Ammon's horn (tissue), 1 donor: ENCODE data around the gene DNMT3A.

Experiments used
- DNase-seq: peaks from one replicate; pipeline ENCODE4 v3.0.0-alpha.2; 2016; ENCODE audit warnings: low spot score

DNMT3A gene

DNA sequence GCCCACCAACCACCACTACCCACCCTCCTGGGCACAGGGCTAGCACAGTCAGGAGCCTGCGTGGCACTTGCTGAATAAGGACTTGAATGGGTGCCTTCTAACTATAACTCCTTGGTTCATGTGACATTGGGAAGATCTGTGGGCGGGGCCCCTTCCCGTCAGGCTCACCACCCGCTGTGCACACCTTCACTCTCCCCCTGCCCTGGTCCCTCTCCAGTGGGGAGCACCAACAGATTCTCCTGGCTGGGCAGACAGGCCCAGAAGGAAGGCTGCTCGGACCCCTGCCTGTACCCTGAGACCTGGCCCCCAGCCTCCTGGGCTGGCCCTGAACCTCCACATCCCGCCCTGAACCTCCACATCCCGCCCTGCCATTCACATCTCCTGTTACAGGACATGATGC, 139.9 kb downstream of the DNMT3A start:
- no peak for DNase-seq

DNA sequence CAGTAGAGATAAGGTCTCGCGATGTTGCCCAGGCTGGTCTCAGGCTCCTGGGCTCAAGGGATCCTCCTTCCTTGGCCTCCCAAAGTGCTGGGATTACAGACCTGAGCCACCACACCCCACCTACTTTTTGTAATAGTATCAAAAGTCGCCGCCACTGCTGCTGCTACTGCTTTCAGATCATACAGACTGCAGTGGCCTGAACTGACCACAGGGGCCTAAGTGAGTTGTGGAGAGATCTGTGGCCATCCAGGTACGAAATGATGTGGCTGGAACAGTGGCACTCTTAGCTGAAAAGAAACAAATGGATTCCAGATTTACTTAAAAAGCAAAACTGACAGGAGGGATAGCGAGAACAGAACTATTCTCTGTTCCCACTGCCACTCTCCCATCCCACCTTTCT, 140.5 kb downstream of the DNMT3A start:
- DNase-seq = no peak

DNA sequence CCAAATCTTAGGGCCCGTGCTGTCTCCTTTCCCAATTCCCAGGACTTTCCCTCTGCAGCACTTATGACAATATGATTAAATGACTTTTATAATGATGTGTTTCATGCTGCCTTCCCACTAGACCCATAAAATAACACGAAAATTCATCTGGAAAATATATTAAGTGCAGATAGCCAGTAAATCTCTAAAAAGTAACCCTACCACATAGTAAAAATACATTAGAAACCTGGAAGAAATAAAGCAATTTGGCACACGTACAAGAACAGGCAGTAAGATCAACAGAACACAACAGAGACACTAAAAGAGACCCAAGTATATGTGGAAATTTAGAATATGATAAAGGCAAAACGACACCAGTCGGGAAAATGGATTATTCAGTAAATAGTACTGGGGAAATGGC, 143.1 kb downstream of the DNMT3A start:
- DNase-seq = no peak

DNA sequence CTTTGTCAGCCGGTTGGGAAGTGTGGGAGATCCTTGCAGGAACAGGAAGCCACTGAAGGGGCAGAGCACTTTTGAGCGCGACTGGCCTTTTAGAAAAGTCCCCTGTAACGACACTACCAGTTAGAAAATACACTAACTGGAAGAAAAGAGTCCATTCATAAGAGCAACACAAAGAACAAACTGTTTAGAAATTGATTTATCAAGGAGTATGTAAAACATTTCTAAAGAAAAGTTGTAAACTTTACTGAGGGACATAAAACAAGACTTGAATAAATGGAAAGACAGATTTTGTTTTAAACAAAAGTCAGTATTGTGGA, 143.6 kb downstream of the DNMT3A start:
- no peak for DNase-seq

DNA sequence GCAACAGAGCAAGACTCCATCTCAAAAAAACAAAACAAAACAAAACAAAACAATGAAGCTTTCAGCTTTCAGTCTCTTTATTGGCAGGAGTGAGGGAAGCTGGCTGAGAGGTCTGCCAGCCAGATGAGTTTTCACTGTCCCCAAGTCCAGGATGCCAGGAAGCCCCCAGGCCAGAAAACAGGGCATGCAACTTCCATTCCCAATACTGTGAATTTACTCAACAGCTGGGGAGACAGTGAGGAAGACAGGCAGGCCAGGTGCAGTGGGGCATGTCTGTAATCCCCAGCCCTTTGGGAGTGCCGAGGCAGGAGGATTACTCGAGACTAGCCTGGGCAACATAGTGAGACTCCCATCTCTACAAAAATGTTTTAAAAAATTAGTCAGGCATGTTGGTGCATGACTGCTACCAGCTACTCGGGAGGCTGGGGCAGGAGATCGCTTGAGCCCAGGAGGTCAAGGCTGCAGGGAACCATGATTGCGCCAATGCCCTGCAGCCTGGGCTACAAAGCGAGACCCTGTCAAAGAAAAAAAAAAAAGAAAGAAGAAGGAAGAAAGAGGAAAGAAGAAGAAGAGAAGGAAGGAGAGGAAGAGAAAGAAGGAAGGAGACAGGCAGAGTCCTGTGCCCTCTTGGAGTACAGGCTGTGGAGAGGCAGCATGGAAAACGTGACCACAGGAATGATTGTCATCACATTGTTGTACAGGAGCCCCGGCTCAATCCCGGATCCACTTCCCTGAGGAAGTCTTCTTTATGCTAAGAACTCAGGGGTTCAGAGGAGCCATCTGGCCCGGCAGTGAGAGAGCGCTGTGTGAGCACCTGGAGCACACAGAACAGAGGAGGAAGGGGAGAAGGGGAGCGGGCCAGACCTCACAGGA, 144.2 kb downstream of the DNMT3A start:
- DNase-seq = no peak

- no peak for DNase-seq
These were observed 147.1 kb downstream of the DNMT3A start for GRCh38 chr2:25194576-25195122.

- no peak for DNase-seq
These were observed 151.2 kb downstream of the DNMT3A start for GRCh38 chr2:25190536-25190935.

DNA sequence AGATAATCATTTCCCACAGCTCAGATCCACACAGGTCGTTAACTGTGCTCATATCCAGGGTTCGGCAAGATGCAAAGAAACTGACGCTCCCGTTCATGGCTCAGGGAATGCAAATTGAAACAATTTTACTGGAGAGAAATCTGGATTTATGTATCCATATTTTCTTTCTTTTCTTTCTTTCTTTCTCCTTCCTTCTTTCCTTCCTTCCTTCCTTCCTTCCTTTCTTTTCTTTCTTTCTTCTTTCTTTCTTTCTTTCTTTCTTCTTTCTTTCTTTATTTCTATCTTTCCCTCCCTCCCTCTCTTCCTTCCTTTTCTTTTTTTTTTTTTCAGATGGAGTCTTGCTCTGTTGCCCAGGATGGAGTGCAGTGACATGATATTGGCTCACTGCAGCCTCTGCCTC, 153.3 kb downstream of the DNMT3A start:
- no peak for DNase-seq

DNA sequence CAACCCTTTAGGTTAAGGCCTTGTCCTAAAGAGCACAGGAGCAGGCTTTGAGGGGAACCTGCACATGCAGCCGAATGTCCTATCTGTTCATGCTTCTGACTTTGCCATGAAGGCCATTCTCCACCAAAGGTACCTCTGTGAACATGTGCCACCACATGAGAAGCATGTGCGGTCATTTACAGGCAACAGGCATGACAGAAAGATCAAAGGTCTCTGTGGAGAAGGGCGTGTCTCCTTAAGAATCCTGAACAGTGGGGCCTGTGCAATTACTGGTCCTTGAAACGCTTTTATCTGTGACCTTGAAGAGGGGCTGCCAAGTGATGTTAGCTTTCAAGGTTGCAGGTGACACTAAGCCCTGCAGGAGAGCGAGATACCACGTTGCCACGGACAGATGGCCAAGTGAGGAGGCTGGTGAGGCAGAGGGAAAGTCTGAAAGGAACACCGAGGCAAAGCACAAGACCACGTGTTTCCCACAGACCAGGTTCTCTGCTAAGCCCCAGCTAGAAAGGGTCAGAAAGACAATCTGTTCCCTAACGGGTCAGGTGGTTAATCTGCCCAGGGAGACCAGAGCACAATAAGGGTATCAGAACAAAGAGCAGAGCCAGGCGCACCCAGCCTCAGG, 153.9 kb downstream of the DNMT3A start:
- no peak for DNase-seq

- no peak for DNase-seq
These were observed 157.5 kb downstream of the DNMT3A start for GRCh38 chr2:25184254-25184653.

- DNase-seq = no peak
These were observed 162.7 kb downstream of the DNMT3A start for GRCh38 chr2:25178976-25179375.
